ENCODE data around the gene TFEB.

Gene TFEB

GRCh38 chr6:41704656-41705310 lies 30.6 kb downstream of the TFEB start:
- DNase-seq = no peak

GRCh38 chr6:41704028-41704427 lies 31.4 kb downstream of the TFEB start:
- no peak for DNase-seq

- DNase-seq = no peak
Measured at GRCh38 chr6:41702771-41703494, 32.5 kb downstream of the TFEB start.

GRCh38 chr6:41702089-41702745 lies 33.2 kb downstream of the TFEB start:
- no peak for DNase-seq

GRCh38 chr6:41700463-41701347 lies 34.7 kb downstream of the TFEB start:
- DNase-seq = no peak

- no peak for DNase-seq
Measured at GRCh38 chr6:41699063-41699462, 36.3 kb downstream of the TFEB start.

- no peak for DNase-seq
Measured at GRCh38 chr6:41697861-41698781, 37.3 kb downstream of the TFEB start.

- DNase-seq = no peak
Measured at GRCh38 chr6:41696788-41697187, 38.6 kb downstream of the TFEB start.

- DNase-seq = no peak
Measured at GRCh38 chr6:41695825-41696224, 39.6 kb downstream of the TFEB start.

GRCh38 chr6:41694815-41695526 lies 40.4 kb downstream of the TFEB start:
- DNase-seq = no peak

GRCh38 chr6:41693281-41694240 lies 41.8 kb downstream of the TFEB start:
- DNase-seq = no peak

- DNase-seq = no peak
Measured at GRCh38 chr6:41692730-41693129, 42.7 kb downstream of the TFEB start.

- DNase-seq = no peak
Measured at GRCh38 chr6:41692080-41692675, 43.2 kb downstream of the TFEB start.

GRCh38 chr6:41691426-41692079 lies 43.9 kb downstream of the TFEB start:
- no peak for DNase-seq

- no peak for DNase-seq
Measured at GRCh38 chr6:41690541-41691330, 44.7 kb downstream of the TFEB start.

- DNase-seq = no peak
Measured at GRCh38 chr6:41689171-41690008, 46.0 kb downstream of the TFEB start.

GRCh38 chr6:41688256-41688965 lies 47.0 kb downstream of the TFEB start:
- DNase-seq = no peak
